ENCODE measurements around the gene TBCC. TPM values are rescaled to one million over a fixed set of nuclear protein-coding genes. Genes with fewer than 3 reads are reported as not detected.

TBCC gene
- total RNA-seq, 4 donors from 2014 or later = 5.2 to 43.3 (median 27.3) TPM

DNA sequence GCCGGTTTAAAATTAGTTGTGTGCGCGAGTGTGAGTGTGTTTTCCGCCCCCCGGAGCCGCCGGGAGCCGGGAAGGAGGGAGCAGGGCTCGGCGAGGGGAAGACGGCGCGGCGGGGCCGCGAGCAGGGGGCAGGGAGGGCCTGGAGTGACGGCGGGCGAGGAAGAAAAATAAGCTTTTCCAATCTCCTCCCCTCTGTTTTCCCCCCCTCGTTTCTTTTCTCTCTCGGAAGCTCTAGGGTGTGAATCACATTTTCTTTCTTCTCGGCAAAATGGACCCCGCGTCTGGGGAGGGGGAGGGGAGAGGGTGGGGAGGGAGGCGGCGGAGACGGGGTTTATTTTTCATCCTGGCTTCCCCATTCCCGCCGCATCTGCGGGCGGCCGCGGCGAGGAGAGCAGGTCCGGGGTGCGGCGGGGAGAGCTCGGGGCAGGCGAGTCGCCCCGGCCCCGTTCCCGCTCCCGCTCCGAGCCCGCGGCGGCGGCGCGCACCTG, 36.8 kb upstream of the TBCC start:
- H3K9me3 ChIP-seq = no peaks in the 10 kb centered on the region
- in situ Hi-C loops (cut with MboI; ENCODE audit: low pct_ligation_motif_present in 1 of 4, low pct_unique_long_range_greater_than_20kb in 1 of 4, low sequenced_read_pairs in 3 of 4) = no loop called here
- TF ChIP-seq POLR2AphosphoS5 (IDR thresholded peaks at IDR 0.05) (peak; percentile 15 to 83 (median 83)), EP300 (IDR thresholded peaks at IDR 0.05; ENCODE audit: low read depth) (no peak), POLR2A (IDR thresholded peaks at IDR 0.05) (peak; percentile 86)
- TF ChIP-seq, protein P1, sequence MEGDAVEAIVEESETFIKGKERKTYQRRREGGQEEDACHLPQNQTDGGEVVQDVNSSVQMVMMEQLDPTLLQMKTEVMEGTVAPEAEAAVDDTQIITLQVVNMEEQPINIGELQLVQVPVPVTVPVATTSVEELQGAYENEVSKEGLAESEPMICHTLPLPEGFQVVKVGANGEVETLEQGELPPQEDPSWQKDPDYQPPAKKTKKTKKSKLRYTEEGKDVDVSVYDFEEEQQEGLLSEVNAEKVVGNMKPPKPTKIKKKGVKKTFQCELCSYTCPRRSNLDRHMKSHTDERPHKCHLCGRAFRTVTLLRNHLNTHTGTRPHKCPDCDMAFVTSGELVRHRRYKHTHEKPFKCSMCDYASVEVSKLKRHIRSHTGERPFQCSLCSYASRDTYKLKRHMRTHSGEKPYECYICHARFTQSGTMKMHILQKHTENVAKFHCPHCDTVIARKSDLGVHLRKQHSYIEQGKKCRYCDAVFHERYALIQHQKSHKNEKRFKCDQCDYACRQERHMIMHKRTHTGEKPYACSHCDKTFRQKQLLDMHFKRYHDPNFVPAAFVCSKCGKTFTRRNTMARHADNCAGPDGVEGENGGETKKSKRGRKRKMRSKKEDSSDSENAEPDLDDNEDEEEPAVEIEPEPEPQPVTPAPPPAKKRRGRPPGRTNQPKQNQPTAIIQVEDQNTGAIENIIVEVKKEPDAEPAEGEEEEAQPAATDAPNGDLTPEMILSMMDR (IDR thresholded peaks at IDR 0.05) = no peak
- H3K36me3 ChIP-seq = no peaks in the 10 kb centered on the region
- intact Hi-C loops (cut with DNase I; ENCODE audit: low total_unique reads) = loop anchor here (2.0 kb wide), 1 partner anchor 36 kb away; the partner anchor contains the start of gene TBCC
- WGBS, 2 donors (ENCODE audit: low coverage in 1 of 2) = 0 to 1% methylated on average over 8 to 50 of the region's 51 CpGs
- H3K4me3 ChIP-seq = peak overlapping the region; percentile 69 to 98 (median 86)
- peaks cover 12 to 66% (median 45%) of the 10 kb centered on the region in 4 donors for H3K4me1 ChIP-seq
- H3K27me3 ChIP-seq = no peaks in the 10 kb centered on the region
- H3K27ac ChIP-seq = peak overlapping the region; percentile 98 to 100 (median 100)
- peak; percentile 82 for DNase-seq

- Histone ChIP-seq H3K36me3 (no peaks in the 10 kb centered on the region), H3K27me3 (no peaks in the 10 kb centered on the region), H3K9me3 (no peaks in the 10 kb centered on the region), H3K27ac (peak within 1 kb of the TSS; percentile 98 to 100 (median 100)), H3K4me3 (peak within 1 kb of the TSS; percentile 69 to 98 (median 86)), H3K4me1 (peaks cover 16 to 66% (median 45%) of the 10 kb centered on the region in 4 donors)
- 1 to 2% methylated on average over 14 to 47 of the region's 70 CpGs for WGBS, 2 donors (ENCODE audit: low coverage in 1 of 2)
- intact Hi-C loops (cut with DNase I; ENCODE audit: low total_unique reads) = loop anchor here (2.0 kb wide), 1 partner anchor 35 kb away; the partner anchor contains the start of gene TBCC
- TF ChIP-seq EP300 (IDR thresholded peaks at IDR 0.05; ENCODE audit: low read depth) = no peak
- TF ChIP-seq, protein P1 (IDR thresholded peaks at IDR 0.05) = no peak
- TF ChIP-seq POLR2A (IDR thresholded peaks at IDR 0.05) = no peak
- TF ChIP-seq POLR2AphosphoS5 (IDR thresholded peaks at IDR 0.05) = peak in 1 of 3 donors; percentile 29
- peak; percentile 62 for DNase-seq
- in situ Hi-C loops (cut with MboI; ENCODE audit: low pct_ligation_motif_present in 1 of 4, low pct_unique_long_range_greater_than_20kb in 1 of 4, low sequenced_read_pairs in 3 of 4) = no loop called here
These were observed 36.1 kb upstream of the TBCC start, which contains the start of gene BICRAL for GRCh38 chr6:42781796-42782688. BICRAL (plus strand) TSS chr6:42782052; CDS start chr6:42822023, 39,971 bp downstream.

GRCh38 chr6:42781546-42781795, 35.6 kb upstream of the TBCC start:
- TF ChIP-seq POLR2A (IDR thresholded peaks at IDR 0.05) (no peak), EP300 (IDR thresholded peaks at IDR 0.05; ENCODE audit: low read depth) (no peak), POLR2AphosphoS5 (IDR thresholded peaks at IDR 0.05) (no peak)
- TF ChIP-seq, protein P1 (IDR thresholded peaks at IDR 0.05) = no peak
- H3K27ac ChIP-seq = peak overlapping the region; percentile 98 to 100 (median 100)
- intact Hi-C loops (cut with DNase I; ENCODE audit: low total_unique reads) (no loop called here), in situ Hi-C loops (cut with MboI; ENCODE audit: low pct_ligation_motif_present in 1 of 4, low pct_unique_long_range_greater_than_20kb in 1 of 4, low sequenced_read_pairs in 3 of 4) (no loop called here)
- DNase-seq = no peak
- H3K4me1 ChIP-seq = peaks cover 12 to 66% (median 42%) of the 10 kb centered on the region in 4 donors
- WGBS, 2 donors (ENCODE audit: low coverage in 1 of 2) = 0 to 2% methylated on average over 3 to 4 of the region's 4 CpGs
- H3K27me3 ChIP-seq = no peaks in the 10 kb centered on the region
- H3K36me3 ChIP-seq = no peaks in the 10 kb centered on the region
- H3K4me3 ChIP-seq = peak overlapping the region in 3 of 4 donors; percentile 69 to 98 (median 91)
- no peaks in the 10 kb centered on the region for H3K9me3 ChIP-seq

DNA sequence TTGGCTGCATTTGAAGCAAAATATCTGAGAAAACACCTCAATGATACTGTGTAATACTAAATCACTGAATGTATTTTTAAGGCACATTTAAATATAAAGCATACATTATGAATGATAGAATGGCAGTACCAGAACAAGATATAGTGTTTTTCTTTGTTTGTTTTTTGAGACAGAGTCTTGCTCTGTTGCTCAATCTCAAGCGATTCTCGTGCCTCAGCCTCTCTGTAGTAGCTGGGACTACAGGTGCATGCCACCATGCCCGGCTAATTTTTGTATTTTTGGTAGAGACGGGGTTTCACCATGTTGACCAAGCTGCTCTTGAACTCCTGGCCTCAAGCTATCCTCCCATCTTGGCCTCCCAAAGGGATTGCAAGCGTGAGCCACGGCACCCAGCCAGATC, 33.6 kb upstream of the TBCC start:
- no peaks in the 10 kb centered on the region for H3K36me3 ChIP-seq
- WGBS, 2 donors (ENCODE audit: low coverage in 1 of 2) = 88 to 95% methylated on average over 3 to 6 of the region's 6 CpGs
- no peak overlapping the region for H3K4me3 ChIP-seq
- peak overlapping the region in 2 of 4 donors; percentile 98 to 99 for H3K27ac ChIP-seq
- intact Hi-C loops (cut with DNase I; ENCODE audit: low total_unique reads) = no loop called here
- H3K4me1 ChIP-seq = peaks cover 22 to 64% (median 41%) of the 10 kb centered on the region in 4 donors
- DNase-seq = no peak
- in situ Hi-C loops (cut with MboI; ENCODE audit: low pct_ligation_motif_present in 1 of 4, low pct_unique_long_range_greater_than_20kb in 1 of 4, low sequenced_read_pairs in 3 of 4) = no loop called here
- H3K27me3 ChIP-seq = no peaks in the 10 kb centered on the region
- H3K9me3 ChIP-seq = no peaks in the 10 kb centered on the region
- TF ChIP-seq POLR2A (IDR thresholded peaks at IDR 0.05) = no peak
- TF ChIP-seq, protein P1 (IDR thresholded peaks at IDR 0.05) = no peak
